Upper lobe of right lung (tissue), 1 donor: ENCODE results near the gene BST1. TPM values are rescaled to one million over a fixed set of nuclear protein-coding genes. Genes with fewer than 3 reads are reported as not detected.

ENCODE experiments used
- ATAC-seq: fragments of 200-7000 bp; cut with Tn5 transposase; one replicate; pipeline ENCODE4 v1.9.1; 2020; ENCODE audit warnings: mild to moderate bottlenecking, moderate library complexity
- DNase-seq: peaks from one replicate; pipeline ENCODE4 v3.0.0-alpha.2; 2020
- H3K27ac ChIP-seq: fragments of 200-600 bp; one replicate; pipeline ENCODE4 v1.8.0; 2022
- H3K27me3 ChIP-seq: fragments of 200-600 bp; one replicate; pipeline ENCODE4 v1.8.0; 2022; ENCODE audit warnings: mild to moderate bottlenecking
- H3K36me3 ChIP-seq: fragments of 200-600 bp; one replicate; pipeline ENCODE4 v1.8.0; 2022
- H3K4me1 ChIP-seq: fragments of 200-600 bp; one replicate; pipeline ENCODE4 v1.8.0; 2022
- H3K4me3 ChIP-seq: fragments of 200-600 bp; one replicate; pipeline ENCODE4 v1.8.0; 2022; ENCODE audit warnings: mild to moderate bottlenecking
- H3K9me3 ChIP-seq: fragments of 200-600 bp; one replicate; pipeline ENCODE4 v1.8.0; 2022
- intact Hi-C: fragments of 100-400 bp; cut with DNase I; formaldehyde crosslinking; loops from one replicate; pipeline ENCODE4 v1.11.0; 2022
- total RNA-seq: library from RNA; stranded (reverse); fragmentation: NEBNext Ultra II Directional; extraction: Animal tissue kit (Norgen Biotek cat#: 25700); gene quantifications from one replicate; pipeline ENCODE4 v1.2.1, GENCODE V29; 2021
- TF ChIP-seq, protein P1 (sequence below): fragments of 200-600 bp; IDR thresholded peaks from one replicate; pipeline ENCODE4 v1.8.0; 2022; ENCODE audit warnings: antibody characterized with exemption
- donor health status: DM: no; HTN: yes; CAD: no; lungs with severe emphysema.

The BST1 gene
- total RNA-seq, 1 donor from 2014 or later, result 11.0 TPM

DNA sequence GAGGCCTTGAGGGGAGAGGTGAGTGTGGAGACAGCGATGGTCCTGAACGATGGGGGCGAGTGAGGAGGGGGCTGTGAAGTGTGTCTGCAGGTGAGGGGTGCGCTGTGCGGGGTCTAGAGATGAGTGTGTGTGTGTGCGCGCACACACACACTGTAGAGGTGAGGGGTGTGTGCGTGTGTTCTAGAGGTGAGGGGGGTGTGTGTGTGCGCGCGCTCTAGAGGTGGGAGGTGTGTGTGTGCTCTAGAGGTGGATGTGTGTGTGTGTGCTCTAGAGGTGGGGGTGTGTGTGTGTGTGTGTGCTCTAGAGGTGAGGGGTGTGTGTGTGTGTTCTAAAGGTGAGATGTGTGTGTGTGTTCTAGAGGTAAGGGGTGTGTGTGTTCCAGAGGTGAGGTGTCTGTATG, 574 bp downstream of the BST1 start:
- Histone ChIP-seq H3K4me3 (peak overlapping the region; percentile 50), H3K27me3 (no peaks in the 10 kb centered on the region), H3K27ac (no peak overlapping the region), H3K4me1 (peaks cover 7% of the 10 kb centered on the region), H3K9me3 (no peaks in the 10 kb centered on the region), H3K36me3 (no peaks in the 10 kb centered on the region)
- ATAC-seq (peak; percentile 23), DNase-seq (no peak)
- intact Hi-C loops, result no loop called here
- TF ChIP-seq, protein P1, sequence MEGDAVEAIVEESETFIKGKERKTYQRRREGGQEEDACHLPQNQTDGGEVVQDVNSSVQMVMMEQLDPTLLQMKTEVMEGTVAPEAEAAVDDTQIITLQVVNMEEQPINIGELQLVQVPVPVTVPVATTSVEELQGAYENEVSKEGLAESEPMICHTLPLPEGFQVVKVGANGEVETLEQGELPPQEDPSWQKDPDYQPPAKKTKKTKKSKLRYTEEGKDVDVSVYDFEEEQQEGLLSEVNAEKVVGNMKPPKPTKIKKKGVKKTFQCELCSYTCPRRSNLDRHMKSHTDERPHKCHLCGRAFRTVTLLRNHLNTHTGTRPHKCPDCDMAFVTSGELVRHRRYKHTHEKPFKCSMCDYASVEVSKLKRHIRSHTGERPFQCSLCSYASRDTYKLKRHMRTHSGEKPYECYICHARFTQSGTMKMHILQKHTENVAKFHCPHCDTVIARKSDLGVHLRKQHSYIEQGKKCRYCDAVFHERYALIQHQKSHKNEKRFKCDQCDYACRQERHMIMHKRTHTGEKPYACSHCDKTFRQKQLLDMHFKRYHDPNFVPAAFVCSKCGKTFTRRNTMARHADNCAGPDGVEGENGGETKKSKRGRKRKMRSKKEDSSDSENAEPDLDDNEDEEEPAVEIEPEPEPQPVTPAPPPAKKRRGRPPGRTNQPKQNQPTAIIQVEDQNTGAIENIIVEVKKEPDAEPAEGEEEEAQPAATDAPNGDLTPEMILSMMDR, result no peak

DNA sequence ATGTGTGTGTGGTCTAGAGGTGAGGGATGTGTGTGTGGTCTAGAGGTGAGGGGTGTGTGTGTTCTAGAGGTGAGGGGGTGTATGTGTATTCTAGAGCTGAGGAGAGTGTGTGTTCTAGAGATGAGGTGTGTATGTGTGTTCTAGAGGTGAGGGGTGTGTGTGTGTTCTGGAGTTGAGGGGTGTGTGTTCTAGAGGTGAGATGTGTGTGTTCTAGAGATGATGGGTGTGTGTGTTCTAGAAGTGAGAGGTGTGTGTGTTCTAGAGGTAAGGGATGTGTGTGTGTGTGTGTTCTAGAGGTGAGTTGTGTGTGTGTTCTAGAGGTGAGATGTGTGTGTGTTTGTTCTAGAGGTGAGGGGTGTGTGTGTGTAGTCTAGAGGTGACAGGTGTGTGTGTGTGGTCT, 1.3 kb downstream of the BST1 start:
- Histone ChIP-seq H3K4me1 (peaks cover 7% of the 10 kb centered on the region), H3K36me3 (no peaks in the 10 kb centered on the region), H3K9me3 (no peaks in the 10 kb centered on the region), H3K27me3 (no peaks in the 10 kb centered on the region), H3K27ac (no peak overlapping the region), H3K4me3 (no peak overlapping the region)
- DNase-seq (no peak), ATAC-seq (no peak)
- TF ChIP-seq, protein P1, result no peak
- intact Hi-C loops, result no loop called here

DNA sequence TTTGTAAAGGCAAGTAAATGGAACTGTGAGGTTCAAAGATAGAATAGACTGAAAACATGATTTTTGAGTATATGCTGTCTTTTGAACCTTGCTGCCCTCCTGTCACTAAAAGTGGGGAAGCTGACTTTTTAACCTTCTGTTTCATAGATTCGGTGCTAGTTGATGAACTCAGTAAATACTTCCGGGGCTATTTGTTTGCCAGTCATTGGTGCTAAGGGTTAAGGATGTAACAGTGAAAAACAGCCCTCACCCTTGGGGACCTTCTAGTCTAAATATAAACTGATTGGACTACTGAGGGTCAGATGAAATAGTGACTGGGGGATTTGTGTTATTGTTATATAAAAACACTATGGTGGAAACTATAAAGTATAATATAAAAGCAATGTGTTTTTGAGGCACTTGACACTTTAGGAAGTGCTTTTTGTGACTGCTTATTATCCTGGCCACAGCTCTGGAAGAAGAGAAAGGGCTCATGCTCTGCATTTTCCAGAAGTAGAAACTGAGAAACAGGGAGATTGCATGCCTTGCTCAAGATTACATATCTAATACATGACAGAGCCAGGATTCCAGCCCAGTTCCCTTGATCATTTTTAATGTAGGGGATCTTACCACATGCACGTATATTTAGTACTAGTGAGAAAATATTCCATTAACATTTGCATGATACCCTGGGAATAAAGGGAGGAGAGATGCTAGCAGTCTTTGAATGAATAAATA, 3.9 kb downstream of the BST1 start:
- Histone ChIP-seq H3K36me3 (no peaks in the 10 kb centered on the region), H3K9me3 (no peaks in the 10 kb centered on the region), H3K27ac (no peak overlapping the region), H3K27me3 (no peaks in the 10 kb centered on the region), H3K4me3 (no peak overlapping the region), H3K4me1 (peaks cover 7% of the 10 kb centered on the region)
- no peak for DNase-seq
- intact Hi-C loops, result no loop called here
- no peak for ATAC-seq
- TF ChIP-seq, protein P1, result no peak

DNA sequence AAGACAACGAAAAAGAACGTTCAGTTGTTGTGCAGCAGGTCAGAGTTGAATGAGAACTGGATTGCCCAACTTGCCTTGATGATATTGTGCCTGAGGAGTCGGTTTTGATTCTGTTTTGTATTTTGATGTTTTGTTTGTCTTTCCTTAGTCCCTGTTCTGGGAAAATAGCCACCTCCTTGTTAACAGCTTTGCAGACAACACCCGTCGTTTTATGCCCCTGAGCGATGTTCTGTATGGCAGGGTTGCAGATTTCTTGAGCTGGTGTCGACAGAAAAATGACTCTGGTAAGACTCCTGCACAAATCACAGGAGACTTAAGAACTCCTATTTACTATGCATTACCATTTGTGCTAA, 4.5 kb downstream of the BST1 start:
- no peak overlapping the region for H3K27ac ChIP-seq
- no peaks in the 10 kb centered on the region for H3K27me3 ChIP-seq
- no peak for ATAC-seq
- TF ChIP-seq, protein P1, result no peak
- intact Hi-C loops, result no loop called here
- H3K4me3 ChIP-seq, result no peak overlapping the region
- no peak for DNase-seq
- H3K36me3 ChIP-seq, result no peaks in the 10 kb centered on the region
- H3K9me3 ChIP-seq, result no peaks in the 10 kb centered on the region
- peaks cover 4% of the 10 kb centered on the region for H3K4me1 ChIP-seq

DNA sequence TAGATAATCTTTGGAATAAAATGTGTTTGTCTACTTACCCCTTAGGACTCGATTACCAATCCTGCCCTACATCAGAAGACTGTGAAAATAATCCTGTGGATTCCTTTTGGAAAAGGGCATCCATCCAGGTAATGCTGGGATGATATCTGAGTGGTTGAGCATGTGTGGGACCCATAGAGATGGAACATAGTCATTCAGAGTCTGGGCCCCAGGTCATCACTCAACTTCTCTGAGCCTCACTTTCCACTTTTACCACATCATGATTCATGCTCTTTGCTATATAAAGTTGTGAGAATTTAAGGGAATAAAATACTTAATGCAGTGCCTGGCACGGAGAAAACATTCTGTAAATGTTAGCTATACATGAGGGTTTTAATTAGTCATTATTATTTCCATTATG, 8.9 kb downstream of the BST1 start:
- DNase-seq, result no peak
- Histone ChIP-seq H3K36me3 (no peaks in the 10 kb centered on the region), H3K27ac (no peak overlapping the region), H3K9me3 (no peaks in the 10 kb centered on the region), H3K4me3 (no peak overlapping the region), H3K4me1 (no peaks in the 10 kb centered on the region), H3K27me3 (no peaks in the 10 kb centered on the region)
- TF ChIP-seq, protein P1, result no peak
- ATAC-seq, result no peak
- intact Hi-C loops, result no loop called here

DNA sequence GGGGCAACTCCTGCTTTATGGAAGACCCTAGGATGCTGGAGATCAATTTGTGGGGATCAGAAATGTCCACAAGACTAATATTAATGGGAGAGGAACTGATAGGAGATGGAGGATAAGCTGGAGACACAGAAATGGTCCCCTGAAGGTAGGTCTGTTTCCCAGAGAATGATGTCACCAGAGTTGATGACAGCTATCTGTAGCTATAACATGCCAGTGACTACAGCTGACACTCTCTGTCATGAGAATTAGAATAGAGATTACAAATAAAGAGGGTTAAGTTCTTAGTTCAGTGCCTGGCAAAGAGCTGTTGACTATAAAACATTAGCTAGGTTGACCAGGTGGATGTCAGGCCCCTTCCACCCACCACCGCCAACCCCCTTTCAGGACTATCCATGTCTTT, 9.3 kb downstream of the BST1 start:
- Histone ChIP-seq H3K4me3 (no peak overlapping the region), H3K4me1 (no peaks in the 10 kb centered on the region), H3K27me3 (no peaks in the 10 kb centered on the region), H3K9me3 (no peaks in the 10 kb centered on the region), H3K27ac (no peak overlapping the region), H3K36me3 (no peaks in the 10 kb centered on the region)
- intact Hi-C loops, result no loop called here
- DNase-seq, result no peak
- ATAC-seq, result no peak
- TF ChIP-seq, protein P1, result no peak
